Stimulated activated CD8-positive, alpha-beta memory T cell treated with anti-CD3 and anti-CD28 coated beads, Interleukin-4, amount 100 ng/mL, for 24 hours (primary cell): Measurements from ENCODE around the gene MTHFD1L.

ENCODE experiments used
- DNase-seq: peaks from one replicate; pipeline ENCODE4 v3.0.0-alpha.2; 2020; ENCODE audit warnings: low read depth

MTHFD1L gene

GRCh38 chr6:150866147-150866990, 867 bp downstream of the MTHFD1L start:
- DNase-seq, result peak; percentile 76

- no peak for DNase-seq
These were observed 1.5 kb downstream of the MTHFD1L start for GRCh38 chr6:150866991-150867501.

GRCh38 chr6:150868759-150869158, 3.3 kb downstream of the MTHFD1L start:
- DNase-seq, result no peak

GRCh38 chr6:150874179-150874578, 8.7 kb downstream of the MTHFD1L start:
- no peak for DNase-seq

DNA sequence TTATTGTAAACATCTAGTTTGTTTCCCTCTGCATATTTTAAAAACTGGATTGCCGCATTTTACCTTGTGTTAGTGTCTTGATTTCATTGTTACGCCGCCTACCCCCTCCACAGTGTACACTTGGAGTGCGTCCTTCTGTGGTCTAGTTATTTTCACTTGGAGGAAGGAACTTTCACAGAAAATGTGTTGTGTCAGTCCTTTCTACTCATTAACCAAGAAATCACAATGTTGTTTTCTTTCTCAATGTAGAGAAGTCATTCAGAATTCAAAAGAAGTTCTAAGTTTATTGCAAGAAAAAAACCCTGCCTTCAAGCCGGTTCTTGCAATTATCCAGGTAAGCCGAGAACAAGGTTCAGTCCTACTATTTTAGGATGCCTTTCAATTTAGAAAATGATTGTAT, 10.3 kb downstream of the MTHFD1L start:
- no peak for DNase-seq

DNA sequence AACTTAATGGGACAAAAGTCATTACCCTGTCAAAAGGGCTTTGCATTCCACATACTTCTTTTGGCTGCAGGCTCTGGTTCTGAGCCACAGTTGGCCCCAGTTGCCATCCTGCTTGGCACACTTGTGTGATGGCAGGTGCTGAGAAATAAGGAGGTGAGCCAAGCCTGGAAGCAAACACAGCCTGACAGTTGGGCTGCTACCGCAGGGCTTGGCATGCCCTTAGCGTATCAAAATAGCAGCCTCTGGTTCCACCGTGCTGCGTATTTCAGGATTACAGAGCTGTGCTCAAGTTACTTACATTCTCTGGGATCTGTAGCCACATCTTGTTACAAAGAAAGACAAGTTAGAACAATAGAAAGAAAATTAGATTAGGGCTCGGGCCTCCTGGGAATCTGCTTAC, 11.1 kb downstream of the MTHFD1L start:
- DNase-seq, result no peak

DNA sequence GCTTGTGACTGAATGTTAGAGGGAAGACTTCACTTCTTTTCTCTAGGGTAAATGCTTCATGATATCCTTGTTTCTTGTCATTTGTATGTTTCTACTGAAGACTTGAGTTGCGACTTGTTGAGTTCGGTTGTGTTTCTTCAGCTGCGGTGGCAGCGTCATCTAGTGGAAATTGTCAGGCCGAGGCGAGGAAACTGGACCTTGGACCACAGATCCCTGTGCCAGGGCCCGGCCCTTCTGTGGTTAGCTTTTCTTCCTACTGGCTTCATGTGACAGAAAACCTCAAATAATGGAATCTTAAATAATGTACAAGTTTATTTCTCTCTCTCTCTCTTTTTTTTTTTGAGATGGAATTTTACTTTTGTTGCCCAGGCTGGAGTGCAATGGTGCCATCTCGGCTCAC, 12.4 kb downstream of the MTHFD1L start:
- no peak for DNase-seq

DNA sequence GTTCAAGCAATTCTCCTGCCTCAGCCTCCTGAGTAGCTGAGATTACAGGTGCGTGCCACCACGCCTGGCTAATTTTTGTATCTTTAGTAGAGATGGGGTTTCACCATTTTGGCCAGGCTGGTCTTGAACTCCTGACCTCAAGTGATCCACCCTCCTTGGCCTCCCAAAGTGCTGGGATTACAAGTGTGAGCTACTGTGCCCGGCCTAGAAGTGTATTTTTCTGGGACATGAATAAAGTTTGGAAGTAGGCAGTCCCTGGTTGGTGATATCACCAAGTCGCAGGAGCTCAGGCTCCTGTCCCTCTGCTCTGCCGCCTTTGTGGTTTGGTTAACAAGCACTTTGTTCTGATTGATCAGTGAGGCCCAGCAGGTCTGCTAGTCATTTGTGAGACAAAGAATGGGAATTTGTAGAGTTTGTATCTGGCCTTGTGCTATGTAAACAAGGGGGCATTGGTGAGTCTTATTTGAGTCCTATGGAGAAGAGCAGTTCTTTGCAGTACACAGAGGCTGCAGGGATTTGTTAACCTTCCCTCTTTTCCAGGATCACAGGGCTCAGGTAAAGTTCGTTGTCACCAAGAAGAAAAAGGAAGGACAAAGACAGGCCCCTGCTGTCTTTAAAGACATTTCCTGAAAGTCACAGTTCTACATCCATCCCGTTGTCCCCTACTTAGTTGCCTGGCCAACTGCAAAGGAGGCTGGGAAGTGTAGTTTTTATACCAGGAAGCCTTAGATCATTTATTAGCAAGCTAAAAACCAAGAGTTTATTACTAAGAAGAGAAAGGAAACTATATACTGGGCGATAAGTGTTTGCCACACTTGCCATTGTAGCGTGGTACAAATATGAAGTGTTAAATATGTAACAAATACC, 13.1 kb downstream of the MTHFD1L start:
- DNase-seq, result no peak

DNA sequence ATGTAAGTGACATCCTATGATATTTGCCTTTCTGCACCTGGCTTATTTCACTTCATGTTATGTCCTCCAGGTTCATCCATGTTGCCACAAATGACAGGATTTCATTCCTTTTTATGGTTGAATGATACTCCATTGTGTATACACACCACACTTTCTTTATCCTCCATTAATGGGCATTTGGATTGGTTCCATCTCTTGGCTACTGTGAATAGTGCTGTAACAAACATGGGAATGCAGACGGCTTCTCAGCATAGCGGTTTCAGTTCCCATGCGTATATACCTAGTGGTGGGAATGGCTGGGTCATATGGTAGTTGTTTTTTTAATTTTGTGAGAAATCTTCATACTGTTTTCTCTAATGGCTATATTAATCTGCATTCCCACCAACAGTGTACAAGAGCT, 14.8 kb downstream of the MTHFD1L start:
- DNase-seq, result no peak

DNA sequence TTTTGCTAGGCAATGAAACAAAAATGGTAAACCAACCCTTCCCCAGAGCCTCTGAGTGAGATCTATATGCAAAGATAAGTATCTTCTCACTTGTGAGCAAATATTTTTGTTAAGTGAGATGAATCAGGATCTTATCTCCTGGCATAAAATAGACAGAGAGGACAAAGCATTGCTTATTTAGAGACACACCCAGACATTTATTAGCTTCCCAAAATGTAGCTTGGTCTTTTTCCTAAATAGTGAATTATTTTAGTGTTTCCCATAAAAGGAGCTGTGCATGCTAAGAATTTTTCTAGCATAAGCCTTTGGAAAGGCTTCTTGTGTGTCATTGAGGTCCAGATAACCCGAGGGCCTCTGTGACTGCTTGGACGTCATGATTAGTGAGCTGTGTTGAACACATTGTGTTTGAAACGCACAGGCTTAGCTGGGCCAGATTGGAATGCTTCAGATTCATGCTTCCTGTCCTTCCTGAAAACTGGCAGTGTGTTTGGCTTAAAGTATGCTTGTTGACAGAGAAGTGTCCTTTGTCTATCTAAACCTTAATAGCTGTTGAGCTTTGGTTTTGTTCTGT, 16.5 kb downstream of the MTHFD1L start:
- DNase-seq, result no peak

- DNase-seq, result no peak
These were observed 18.0 kb downstream of the MTHFD1L start for GRCh38 chr6:150883521-150883920.

- no peak for DNase-seq
These were observed 20.7 kb downstream of the MTHFD1L start for GRCh38 chr6:150886155-150886554.

DNA sequence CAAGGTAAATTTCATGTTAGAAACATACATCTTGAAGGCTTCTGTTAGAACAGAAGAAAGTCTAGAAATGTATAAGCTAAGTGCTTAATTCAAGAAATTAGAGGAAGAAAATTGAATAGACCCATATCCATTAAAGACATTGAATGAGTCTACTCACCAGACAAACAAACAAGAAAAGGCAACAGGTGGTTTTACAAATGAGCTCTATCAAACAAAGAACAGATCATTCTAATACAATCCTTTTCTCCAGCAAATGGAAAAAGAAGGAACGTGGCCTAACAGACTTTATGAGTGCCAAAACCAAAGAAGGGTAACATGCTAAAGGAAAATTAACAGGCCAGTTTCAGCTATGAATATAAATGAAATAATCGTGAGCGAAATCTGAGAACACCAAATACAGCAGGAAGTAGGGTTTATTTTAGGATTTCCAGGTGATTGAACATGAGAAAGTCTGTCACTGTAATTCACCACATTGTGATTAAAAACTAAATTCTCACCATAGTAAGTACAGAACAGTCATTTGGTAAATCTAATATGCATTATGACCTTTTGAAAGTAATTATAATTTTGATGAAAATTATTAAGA, 22.6 kb downstream of the MTHFD1L start:
- DNase-seq, result no peak

DNA sequence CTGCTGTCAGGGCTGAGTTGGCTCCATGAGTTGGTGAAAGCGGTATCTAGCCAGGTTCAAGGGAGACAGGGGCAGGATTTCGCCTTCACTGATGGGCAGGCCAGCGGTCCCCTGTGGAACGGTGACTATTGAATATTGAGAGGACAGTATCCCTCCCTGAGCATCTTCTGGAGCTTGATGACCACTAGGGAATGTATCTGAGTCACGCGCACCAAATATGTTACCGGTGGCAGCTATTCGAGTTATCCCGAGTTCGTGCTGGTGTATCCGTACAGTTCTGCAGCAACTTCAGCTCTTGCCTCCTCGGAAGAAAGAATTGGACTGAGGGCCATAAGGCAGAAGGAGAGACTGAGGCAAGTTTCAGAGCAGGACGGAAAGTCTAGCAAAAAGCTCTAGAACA, 24.8 kb downstream of the MTHFD1L start:
- DNase-seq, result no peak

DNA sequence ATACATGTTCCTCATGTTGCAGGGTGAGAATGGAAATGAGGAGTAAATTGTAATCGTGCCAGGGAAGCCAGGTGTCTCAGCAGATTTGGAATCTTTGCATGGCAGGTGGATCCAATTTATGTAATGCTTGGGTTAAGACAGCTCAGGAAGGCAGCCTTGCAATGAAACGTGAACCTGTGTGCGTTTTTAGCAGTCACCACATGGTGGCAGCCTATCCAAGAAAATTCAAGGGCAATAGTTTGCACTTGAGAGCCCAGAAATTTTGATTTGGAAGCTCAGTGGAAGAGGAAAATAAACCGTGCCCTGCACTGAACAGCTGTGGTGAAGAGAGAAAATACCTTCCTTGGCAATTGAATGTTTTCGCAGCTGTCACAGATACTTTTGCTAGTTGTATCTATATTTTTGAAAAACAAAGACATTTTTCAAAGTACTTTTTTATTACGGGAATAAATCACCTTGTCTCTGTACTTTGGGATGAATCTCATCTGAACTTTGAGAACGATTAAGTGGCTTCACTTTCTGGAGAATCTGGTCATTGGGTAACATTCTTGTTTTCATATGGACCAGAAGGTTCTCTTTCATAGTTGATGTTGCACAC, 26.5 kb downstream of the MTHFD1L start:
- DNase-seq, result peak; percentile 33

DNA sequence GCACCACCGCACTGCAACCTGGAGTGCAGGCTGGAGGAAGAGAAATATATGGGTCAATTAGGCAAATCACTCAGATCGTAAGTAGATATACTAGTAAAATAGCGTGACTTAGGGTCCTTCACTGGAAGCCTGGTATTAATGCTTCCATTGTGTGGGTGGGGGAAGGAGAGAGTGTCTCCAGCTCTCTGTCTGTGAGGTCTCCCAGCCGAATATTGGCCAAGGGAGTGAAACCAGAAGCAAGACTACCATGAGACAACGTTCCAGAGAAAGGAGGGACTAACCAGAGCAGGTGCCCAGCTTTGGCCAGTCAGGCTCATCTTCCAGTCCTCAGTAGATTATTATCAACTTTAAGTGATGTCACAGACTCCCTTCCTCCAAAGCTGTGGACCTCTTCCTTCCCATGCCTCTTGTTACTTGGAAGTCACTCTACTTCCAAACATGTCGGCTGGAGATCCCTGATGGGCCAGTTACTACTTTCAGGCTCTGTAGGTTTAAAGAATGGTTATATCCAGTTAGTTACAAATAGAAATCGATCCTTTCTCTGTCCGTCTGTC, 28.8 kb downstream of the MTHFD1L start:
- DNase-seq, result no peak

DNA sequence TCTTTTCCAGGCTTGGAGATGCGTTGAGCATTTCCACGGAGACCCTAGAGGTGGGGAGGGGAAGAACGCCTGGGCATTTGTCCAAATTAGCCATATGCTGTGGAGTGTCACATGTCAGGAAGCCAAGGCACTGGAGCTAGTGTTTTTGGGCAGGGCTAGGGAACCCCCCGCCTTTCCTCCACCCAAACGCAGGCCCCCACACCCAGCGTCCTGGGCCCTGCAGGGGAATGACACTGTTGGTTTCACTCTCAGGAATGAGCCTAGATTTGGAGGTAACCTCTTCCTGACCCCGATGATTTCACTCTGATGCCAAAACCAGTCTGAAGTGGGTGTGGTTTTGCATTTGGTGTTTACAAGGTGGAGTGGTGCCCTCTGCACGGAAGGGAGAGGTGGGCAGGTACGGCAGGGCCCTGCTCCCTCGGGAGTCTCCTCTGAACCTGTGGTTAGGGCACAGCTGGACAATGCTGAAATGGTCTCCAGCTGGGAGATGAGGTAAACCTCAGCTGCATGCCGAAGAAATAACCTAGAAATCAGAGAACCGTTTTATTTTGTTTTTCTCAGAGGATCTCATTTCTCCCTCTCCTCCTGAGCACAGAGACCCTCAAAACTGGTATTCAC, 29.5 kb downstream of the MTHFD1L start:
- peak; percentile 5 for DNase-seq

GRCh38 chr6:150895928-150896632, 30.6 kb downstream of the MTHFD1L start:
- no peak for DNase-seq

DNA sequence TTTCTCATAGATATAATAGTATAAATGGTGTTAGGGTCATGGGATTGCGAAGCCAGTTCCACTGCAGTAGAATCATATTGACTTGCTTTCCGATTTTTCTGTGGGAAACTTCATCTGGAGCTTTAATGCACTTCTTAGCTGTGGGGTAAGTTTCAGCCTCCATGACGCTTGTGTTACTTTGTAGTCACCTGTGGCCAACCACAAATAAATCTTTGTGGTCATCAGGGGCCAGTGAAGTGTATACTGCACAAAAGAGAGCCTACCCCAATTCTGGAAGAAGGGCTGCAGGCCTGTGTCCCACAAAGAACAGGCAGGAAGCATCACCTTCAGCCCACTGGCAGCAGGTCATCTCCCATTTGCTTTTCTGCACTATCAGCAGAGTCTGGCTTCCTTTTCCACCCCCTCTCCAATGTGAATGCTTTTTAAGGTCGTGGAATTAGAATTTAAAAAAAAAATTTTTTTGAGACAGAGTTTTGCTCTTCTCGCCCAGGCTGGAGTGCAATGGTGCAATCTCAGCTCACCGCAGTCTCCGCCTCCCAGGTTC, 32.0 kb downstream of the MTHFD1L start:
- DNase-seq, result no peak
